Astrocyte (in vitro differentiated cells and primary cell): ENCODE results near the gene DDX59. TPM values are rescaled to one million over a fixed set of nuclear protein-coding genes. Genes with fewer than 3 reads are reported as not detected.

Experiments used
- DNase-seq: peaks from one replicate; pipeline ENCODE4 v3.0.0-alpha.2; 2010; ENCODE audit warnings: low read depth
- FAIRE-seq: peaks from 2 replicates; lab custom pipeline; 2011; peaks lifted over from hg19 to GRCh38; lab: Jason Lieb, UNC
- H2AFZ ChIP-seq: 2 replicates; pipeline ENCODE4 v1.6.0; 2012; ENCODE audit warnings: low read depth, low read length, inconsistent platforms
- H3K27ac ChIP-seq: 2 replicates; pipeline ENCODE4 v1.5.1; 2011; ENCODE audit warnings: low read depth, low read length, inconsistent platforms
- H3K27me3 ChIP-seq: 2 replicates; pipeline ENCODE4 v1.6.0; 2011; ENCODE audit warnings: low read length, inconsistent platforms; ENCODE audit not compliant: insufficient read depth
- H3K36me3 ChIP-seq: 2 replicates; pipeline ENCODE4 v1.5.1; 2011; ENCODE audit warnings: low read length, inconsistent platforms; ENCODE audit not compliant: insufficient read depth
- H3K4me1 ChIP-seq: 2 replicates; pipeline ENCODE4 v1.5.1; 2011; ENCODE audit warnings: low read length, inconsistent platforms; ENCODE audit not compliant: insufficient read depth
- H3K4me2 ChIP-seq: 2 replicates; pipeline ENCODE4 v1.6.0; 2012; ENCODE audit warnings: low read length, inconsistent platforms
- H3K4me3 ChIP-seq: 2 replicates; pipeline ENCODE4 v1.5.1; 2011; ENCODE audit warnings: low read depth, mild to moderate bottlenecking, low read length, inconsistent platforms; ENCODE audit not compliant: insufficient read depth
- H3K79me2 ChIP-seq: 2 replicates; pipeline ENCODE4 v1.6.0; 2012; ENCODE audit warnings: mild to moderate bottlenecking, low read length, inconsistent platforms; ENCODE audit not compliant: insufficient read depth
- H3K9ac ChIP-seq: 2 replicates; pipeline ENCODE4 v1.6.0; 2012; ENCODE audit warnings: mild to moderate bottlenecking, low read length, inconsistent platforms
- H3K9me3 ChIP-seq: 2 replicates; pipeline ENCODE4 v1.5.1; 2012; ENCODE audit warnings: low read depth, mild to moderate bottlenecking, low read length, inconsistent platforms; ENCODE audit not compliant: insufficient read depth
- H4K20me1 ChIP-seq: 2 replicates; pipeline ENCODE4 v1.6.0; 2012; ENCODE audit warnings: low read length, inconsistent platforms; ENCODE audit not compliant: insufficient read depth
- H3K27ac Mint-ChIP-seq: one replicate; pipeline ENCODE4 v1.8.0; 2021; ENCODE audit warnings: mild to moderate bottlenecking, mixed read lengths; ENCODE audit not compliant: unreplicated experiment
- H3K27me3 Mint-ChIP-seq: one replicate; pipeline ENCODE4 v1.8.0; 2021; ENCODE audit warnings: low read depth, mixed read lengths; ENCODE audit not compliant: unreplicated experiment
- H3K36me3 Mint-ChIP-seq: one replicate; pipeline ENCODE4 v1.8.0; 2021; ENCODE audit warnings: low read depth, mixed read lengths; ENCODE audit not compliant: unreplicated experiment
- H3K4me1 Mint-ChIP-seq: one replicate; pipeline ENCODE4 v1.8.0; 2021; ENCODE audit warnings: low read depth, mixed read lengths; ENCODE audit not compliant: unreplicated experiment
- H3K4me3 Mint-ChIP-seq: one replicate; pipeline ENCODE4 v1.8.0; 2021; ENCODE audit warnings: mild to moderate bottlenecking, moderate library complexity, mixed read lengths; ENCODE audit not compliant: unreplicated experiment
- H3K9me3 Mint-ChIP-seq: one replicate; pipeline ENCODE4 v1.8.0; 2021; ENCODE audit warnings: mild to moderate bottlenecking, mixed read lengths; ENCODE audit not compliant: unreplicated experiment
- EZH2 ChIP-seq: IDR thresholded peaks from 2 replicates; pipeline ENCODE4 v1.6.1; 2012; ENCODE audit warnings: mild to moderate bottlenecking, low read length, inconsistent platforms; ENCODE audit not compliant: insufficient read depth
- total RNA-seq: library from RNA; stranded (reverse); gene quantifications from 2 replicates; pipeline ENCODE4 v1.2.1, GENCODE V29; 2021
- TF ChIP-seq, protein P1 (sequence below): IDR thresholded peaks from 2 replicates; pipeline ENCODE4 v1.5.1; 2011; ENCODE audit warnings: low read depth, mild to moderate bottlenecking, inconsistent platforms, low read length, moderate library complexity; ENCODE audit not compliant: insufficient read depth

DDX59 gene
- total RNA-seq, 1 donor from 2014 or later = 12.6 TPM

DNA sequence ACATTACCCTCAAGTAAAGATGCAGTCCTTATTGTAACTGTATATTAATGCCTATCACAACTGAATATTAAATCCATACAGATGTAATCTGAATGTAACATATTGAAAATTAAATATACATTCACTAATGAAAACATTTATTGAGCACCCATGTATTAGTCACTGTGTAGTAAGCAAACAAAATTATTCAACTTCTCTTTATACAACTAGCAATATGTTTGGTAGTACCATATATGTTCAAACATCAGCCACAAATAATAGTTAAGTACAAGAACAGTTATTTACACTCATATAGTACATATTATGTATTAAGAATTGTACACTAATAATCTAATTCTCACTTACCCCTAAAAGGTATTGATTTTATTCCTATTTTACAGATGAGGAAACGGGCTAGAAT lies 67.1 kb downstream of the DDX59 start:
- Histone ChIP-seq H2AFZ (no peak overlapping the region), H3K4me2 (no peak overlapping the region), H3K27ac (no peak overlapping the region), H3K4me3 (no peak overlapping the region), H3K36me3 (peaks cover 14% of the 10 kb centered on the region), H3K27me3 (no peaks in the 10 kb centered on the region), H3K79me2 (no peaks in the 10 kb centered on the region), H4K20me1 (no peaks in the 10 kb centered on the region), H3K9me3 (no peaks in the 10 kb centered on the region), H3K9ac (no peak overlapping the region), H3K4me1 (no peaks in the 10 kb centered on the region)
- H3K36me3 Mint-ChIP-seq = no peaks in the 10 kb centered on the region
- no peak for FAIRE-seq
- no peaks in the 10 kb centered on the region for H3K4me1 Mint-ChIP-seq
- no peak for TF ChIP-seq EZH2
- TF ChIP-seq, protein P1, sequence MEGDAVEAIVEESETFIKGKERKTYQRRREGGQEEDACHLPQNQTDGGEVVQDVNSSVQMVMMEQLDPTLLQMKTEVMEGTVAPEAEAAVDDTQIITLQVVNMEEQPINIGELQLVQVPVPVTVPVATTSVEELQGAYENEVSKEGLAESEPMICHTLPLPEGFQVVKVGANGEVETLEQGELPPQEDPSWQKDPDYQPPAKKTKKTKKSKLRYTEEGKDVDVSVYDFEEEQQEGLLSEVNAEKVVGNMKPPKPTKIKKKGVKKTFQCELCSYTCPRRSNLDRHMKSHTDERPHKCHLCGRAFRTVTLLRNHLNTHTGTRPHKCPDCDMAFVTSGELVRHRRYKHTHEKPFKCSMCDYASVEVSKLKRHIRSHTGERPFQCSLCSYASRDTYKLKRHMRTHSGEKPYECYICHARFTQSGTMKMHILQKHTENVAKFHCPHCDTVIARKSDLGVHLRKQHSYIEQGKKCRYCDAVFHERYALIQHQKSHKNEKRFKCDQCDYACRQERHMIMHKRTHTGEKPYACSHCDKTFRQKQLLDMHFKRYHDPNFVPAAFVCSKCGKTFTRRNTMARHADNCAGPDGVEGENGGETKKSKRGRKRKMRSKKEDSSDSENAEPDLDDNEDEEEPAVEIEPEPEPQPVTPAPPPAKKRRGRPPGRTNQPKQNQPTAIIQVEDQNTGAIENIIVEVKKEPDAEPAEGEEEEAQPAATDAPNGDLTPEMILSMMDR = no peak
- DNase-seq = no peak
- no peak overlapping the region for H3K27ac Mint-ChIP-seq
- no peaks in the 10 kb centered on the region for H3K9me3 Mint-ChIP-seq
- H3K4me3 Mint-ChIP-seq = no peak overlapping the region
- H3K27me3 Mint-ChIP-seq = no peaks in the 10 kb centered on the region

Other genes starting within 250 kb of the DDX59 start
- 1.2 and 2.1 TPM in 2 replicates for gene KIF14, start 49.2 kb downstream of the DDX59 start, total RNA-seq
- gene CAMSAP2, start 69.0 kb upstream of the DDX59 start, total RNA-seq = 45.6 and 49.4 TPM in 2 replicates
- not detected in 2 replicates for gene GPR25, start 203.1 kb upstream of the DDX59 start, total RNA-seq
- gene INAVA, start 225.0 kb upstream of the DDX59 start, total RNA-seq = 9.5 and 10.3 TPM in 2 replicates